ENCODE measurements around the gene MYT1.

The MYT1 gene

DNA sequence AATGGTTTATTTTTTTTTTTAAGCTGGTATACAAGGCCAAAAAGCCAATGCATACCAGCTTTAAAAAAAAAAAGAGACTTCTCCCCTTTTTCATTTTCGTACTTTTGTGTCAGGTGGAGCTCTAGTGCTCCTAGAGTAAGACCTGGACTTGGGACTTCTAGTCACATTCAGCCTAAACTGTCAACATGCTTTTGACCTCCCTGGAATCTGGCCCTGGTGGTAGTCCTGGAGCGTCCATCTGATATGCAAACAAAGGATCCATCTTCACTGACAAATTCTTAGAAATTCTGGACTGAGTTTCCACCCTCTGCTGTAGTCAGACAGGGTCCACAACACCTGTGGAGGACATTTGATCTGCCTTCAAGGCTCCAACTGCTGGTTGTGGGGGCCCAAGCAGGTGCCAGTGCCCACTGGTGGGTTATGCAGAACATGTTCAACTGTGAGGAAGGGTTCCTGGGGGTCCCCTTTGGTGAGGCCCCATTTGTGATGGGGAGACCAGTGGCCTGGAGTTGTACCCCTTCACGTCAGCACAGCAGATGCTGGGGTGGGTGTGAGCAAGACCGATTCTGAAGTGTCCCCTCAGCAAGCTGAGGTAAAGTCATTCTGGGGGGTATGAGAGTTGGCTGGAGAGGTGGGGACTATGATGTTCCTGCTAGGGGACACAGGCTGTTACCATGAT lies 78.7 kb downstream of the MYT1 start:
- no peak overlapping the region for H3K4me3 ChIP-seq (ENCODE audit: low read depth, low read length)
- TF ChIP-seq, protein P1, sequence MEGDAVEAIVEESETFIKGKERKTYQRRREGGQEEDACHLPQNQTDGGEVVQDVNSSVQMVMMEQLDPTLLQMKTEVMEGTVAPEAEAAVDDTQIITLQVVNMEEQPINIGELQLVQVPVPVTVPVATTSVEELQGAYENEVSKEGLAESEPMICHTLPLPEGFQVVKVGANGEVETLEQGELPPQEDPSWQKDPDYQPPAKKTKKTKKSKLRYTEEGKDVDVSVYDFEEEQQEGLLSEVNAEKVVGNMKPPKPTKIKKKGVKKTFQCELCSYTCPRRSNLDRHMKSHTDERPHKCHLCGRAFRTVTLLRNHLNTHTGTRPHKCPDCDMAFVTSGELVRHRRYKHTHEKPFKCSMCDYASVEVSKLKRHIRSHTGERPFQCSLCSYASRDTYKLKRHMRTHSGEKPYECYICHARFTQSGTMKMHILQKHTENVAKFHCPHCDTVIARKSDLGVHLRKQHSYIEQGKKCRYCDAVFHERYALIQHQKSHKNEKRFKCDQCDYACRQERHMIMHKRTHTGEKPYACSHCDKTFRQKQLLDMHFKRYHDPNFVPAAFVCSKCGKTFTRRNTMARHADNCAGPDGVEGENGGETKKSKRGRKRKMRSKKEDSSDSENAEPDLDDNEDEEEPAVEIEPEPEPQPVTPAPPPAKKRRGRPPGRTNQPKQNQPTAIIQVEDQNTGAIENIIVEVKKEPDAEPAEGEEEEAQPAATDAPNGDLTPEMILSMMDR (IDR thresholded peaks at IDR 0.05; ENCODE audit: low read depth, low read length) = no peak

DNA sequence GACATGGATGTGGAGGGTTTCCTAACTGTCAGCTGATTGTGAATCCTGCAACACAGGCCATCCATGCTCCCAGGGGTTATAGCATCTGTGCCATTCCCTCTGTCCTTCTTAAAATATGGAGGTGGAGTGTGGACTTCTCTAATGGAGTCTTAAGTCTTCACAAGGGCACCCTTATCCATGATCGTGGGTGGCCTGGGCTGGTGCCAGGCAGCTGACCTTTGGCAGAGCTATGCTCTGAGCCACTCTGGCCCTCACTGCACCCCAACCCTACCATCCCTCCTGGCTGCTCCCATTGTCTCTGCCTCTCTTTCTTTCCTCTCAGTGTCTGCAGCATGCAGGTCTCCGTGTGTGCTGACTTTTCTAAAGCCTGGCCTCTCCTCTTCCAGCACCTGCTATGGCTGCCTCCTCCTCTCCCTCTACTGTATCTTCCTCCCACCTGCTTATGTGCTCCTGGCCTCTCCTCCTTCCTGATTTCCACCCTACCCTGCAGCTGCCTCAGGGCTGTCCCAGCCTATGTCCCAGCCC lies 80.1 kb downstream of the MYT1 start:
- H3K4me3 ChIP-seq (ENCODE audit: low read depth, low read length) = no peak overlapping the region

DNA sequence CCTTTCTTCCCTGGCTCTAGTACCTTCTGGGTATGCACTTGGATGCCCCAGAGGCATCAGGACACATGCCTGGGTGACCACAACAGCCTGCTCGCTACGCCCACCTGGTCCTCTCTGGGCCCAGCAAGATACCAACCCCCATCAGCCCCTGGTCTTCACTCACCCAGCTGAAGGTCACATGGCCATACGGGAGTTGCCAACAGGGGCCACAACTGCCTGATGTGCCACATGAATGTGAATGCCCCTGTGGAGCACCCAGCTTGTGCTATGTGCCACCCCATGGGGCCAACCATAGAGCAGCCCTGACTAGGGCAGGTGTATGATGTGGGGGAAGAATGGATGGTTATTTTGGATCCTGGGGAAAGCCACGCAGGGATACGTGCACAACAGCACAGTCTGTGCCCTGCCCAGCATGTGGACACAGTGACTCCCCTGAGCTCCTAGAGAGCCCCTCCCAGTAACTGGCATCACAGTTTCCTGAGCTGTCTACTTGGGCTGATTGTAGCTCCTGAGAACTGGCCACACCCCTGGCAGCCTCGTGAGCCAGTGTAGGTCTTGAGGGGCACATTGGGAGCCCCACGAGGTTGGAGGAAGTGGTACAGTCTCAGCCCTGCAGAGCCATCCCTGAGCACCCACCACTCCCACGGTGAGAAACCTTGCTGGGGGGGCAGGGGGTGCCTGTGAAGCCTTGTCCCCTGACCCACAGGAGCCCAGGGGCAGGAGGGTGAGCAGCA lies 80.8 kb downstream of the MYT1 start:
- no peak overlapping the region for H3K4me3 ChIP-seq (ENCODE audit: low read depth, low read length)
- TF ChIP-seq, protein P1 (IDR thresholded peaks at IDR 0.05; ENCODE audit: low read depth, low read length) = no peak

More for the DNA sequence above, 80.1 kb downstream of the MYT1 start:
- TF ChIP-seq, protein P1 (IDR thresholded peaks at IDR 0.05; ENCODE audit: low read depth, low read length) = no peak

DNA sequence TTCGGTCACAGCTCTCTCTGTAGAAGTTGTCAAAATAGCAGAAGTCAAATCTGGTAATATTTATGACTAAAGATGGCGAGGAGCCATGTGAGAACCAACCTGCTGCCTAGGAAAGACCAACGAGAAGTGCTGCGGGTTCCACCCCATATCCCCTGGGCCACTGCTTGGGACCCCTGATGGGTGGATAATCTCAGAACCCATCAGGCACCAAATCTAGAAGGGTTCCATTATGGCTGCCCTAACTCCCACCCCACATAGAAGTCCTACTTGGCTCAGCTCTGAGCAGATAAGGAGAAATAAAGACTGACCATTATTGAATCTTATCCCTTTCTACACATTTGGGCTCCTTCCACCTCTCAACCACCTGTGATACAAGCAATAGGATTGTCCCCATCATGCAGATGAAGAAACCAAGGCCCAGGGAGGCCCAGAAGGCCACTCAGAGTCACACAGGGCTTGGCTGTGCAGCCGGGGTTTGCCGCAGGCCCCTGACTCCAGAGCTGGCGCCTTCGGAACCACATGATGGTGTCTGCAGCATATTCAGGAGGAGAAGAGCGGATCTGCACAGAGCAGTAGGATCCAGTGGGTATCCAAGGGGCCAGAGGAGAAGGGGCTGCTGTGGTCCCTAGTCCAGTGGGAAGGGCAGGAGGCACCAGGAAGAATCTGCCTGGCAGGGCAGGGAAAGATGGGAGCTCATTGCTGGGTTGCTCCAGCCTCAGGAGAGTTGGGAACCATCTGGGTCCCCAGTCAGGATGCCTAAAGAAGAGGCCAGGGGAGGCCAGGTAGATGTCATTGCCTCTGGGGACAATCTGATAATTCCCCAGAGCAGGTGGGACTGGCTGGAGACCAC lies 81.7 kb downstream of the MYT1 start:
- H3K4me3 ChIP-seq (ENCODE audit: low read depth, low read length) = no peak overlapping the region
- TF ChIP-seq, protein P1 (IDR thresholded peaks at IDR 0.05; ENCODE audit: low read depth, low read length) = no peak

DNA sequence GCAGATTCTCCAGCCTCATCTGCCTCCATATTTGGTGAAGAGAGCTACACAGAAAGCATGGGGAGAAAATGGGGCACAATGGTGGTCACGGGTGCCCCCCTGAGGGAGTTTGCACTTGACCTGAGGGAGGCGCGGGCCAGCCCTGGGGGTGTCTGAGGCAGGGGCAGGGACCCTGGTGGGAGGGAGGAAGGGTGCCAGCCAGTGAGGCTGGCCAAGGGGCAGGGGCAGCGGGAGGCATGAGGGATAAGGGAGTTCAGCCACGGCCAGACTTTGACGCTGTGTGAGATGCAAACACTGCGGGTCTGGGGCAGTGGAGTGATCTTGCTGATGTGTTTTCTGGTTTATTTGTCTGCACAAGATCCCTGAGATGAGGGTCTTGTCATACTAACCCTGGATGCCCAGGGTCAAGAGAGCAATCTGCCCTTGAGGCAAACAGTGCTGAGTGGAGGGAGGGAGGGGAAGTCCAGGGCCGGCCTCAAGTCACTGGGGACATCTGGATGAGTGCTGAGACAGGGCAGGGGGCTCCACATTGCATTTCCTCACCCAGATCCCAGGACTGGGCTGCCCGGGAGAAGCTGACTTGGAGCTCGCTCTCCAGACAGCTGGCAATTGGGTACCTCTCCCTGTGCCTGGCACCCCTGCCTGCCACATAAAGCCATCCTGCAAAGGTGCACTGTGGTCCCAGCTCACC lies 82.5 kb downstream of the MYT1 start:
- TF ChIP-seq, protein P1 (IDR thresholded peaks at IDR 0.05; ENCODE audit: low read depth, low read length) = no peak
- H3K4me3 ChIP-seq (ENCODE audit: low read depth, low read length) = no peak overlapping the region

DNA sequence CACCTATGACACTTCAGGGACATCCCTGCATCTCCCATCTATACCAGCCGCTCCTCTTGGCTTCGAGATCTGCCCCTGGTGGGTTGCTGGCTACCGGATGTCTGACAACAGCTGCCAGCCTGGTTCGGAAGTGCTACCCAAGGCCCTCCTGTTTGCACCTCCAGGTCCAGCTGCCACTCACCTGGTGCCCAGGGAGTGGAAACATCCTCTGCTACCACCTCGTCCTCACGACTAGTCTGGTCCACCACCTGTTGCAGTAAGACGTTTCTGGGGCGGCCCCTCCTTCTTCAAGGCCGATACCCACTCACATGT lies 83.0 kb downstream of the MYT1 start:
- H3K4me3 ChIP-seq (ENCODE audit: low read depth, low read length) = no peak overlapping the region
- TF ChIP-seq, protein P1 (IDR thresholded peaks at IDR 0.05; ENCODE audit: low read depth, low read length) = no peak
